Measurements from ENCODE around the gene SARM1. TPM values are rescaled to one million over a fixed set of nuclear protein-coding genes. Genes with fewer than 3 reads are reported as not detected.
A peak's percentile ranks its signal among the peaks of the same experiment; 100 is the strongest.

Gene SARM1
- total and polyA plus RNA-seq, 8 donors = 14.2 to 22.1 (median 17.3) TPM

DNA sequence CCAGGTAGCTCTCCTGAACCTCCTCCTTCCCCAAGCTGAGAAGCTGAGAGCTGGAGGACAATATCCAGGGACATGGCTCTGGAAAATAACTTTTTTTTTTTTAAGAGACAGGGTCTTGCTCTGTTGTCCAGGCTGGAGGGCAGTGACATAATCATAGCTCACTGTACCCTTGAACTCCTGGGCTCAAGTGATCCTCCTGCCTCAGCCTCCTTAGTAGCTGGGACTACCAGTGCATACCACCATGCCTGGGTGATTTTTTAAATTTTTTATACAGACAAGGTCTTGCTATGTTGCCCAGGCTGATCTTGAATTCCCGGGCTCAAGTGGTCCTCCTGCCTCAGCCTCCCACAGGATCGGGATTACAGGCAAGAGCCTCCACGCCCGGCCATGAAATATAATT is 28.3 kb downstream of the SARM1 start:
- no peaks in the 10 kb centered on the region for H3K27me3 ChIP-seq
- intact Hi-C loops (cut with DNase I) = no loop called here
- H3K36me3 ChIP-seq = peaks cover 0 to 26% (median 11%) of the 10 kb centered on the region in 3 donors
- no peak for TF ChIP-seq CTCF (IDR thresholded peaks at IDR 0.05)
- no peak for FAIRE-seq
- WGBS, 2 donors = 93 to 99% methylated on average over 4 of the region's 4 CpGs
- no peaks in the 10 kb centered on the region for H3K9me3 ChIP-seq
- H3K4me1 ChIP-seq = peaks cover 0 to 6% (median 4%) of the 10 kb centered on the region in 3 donors
- no peak overlapping the region for H3K4me3 ChIP-seq
- no peak overlapping the region for H3K27ac ChIP-seq
- ATAC-seq = no peak
- no peak for DNase-seq

- Histone ChIP-seq H3K4me3 (no peak overlapping the region), H3K9me3 (no peaks in the 10 kb centered on the region), H3K4me1 (peaks cover 0 to 13% (median 4%) of the 10 kb centered on the region in 3 donors), H3K36me3 (peaks cover 0 to 9% (median 3%) of the 10 kb centered on the region in 3 donors), H3K27me3 (no peaks in the 10 kb centered on the region), H3K27ac (no peak overlapping the region)
- WGBS, 2 donors = 54% methylated on average over 3 of the region's 3 CpGs
- no peak for FAIRE-seq
- ATAC-seq = no peak
- TF ChIP-seq CTCF (IDR thresholded peaks at IDR 0.05) = no peak
- intact Hi-C loops (cut with DNase I) = no loop called here
- DNase-seq = no peak
These were observed 30.7 kb downstream of the SARM1 start for GRCh38 chr17:28402224-28402630.

DNA sequence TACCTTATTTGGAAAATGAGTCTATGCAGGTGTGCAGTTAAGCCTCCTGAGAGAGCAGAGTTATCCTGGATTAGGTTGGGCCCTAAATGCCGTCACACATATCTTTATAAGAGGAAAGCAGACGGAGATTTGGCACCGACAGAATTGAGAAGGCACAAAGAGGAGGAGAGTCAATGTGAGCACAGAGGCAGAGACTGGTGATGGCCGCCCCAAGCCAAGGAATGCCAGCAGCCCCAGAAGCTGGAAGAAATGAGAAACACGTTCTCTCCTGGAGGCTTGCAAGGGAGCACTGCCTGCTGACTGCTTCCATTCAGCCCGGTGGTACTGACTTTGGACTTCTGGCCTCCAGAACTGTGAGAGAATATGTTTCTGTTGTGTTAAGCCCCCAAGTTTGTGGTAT is 31.4 kb downstream of the SARM1 start:
- WGBS, 2 donors = 88 to 94% methylated on average over 6 of the region's 6 CpGs
- intact Hi-C loops (cut with DNase I) = no loop called here

DNA sequence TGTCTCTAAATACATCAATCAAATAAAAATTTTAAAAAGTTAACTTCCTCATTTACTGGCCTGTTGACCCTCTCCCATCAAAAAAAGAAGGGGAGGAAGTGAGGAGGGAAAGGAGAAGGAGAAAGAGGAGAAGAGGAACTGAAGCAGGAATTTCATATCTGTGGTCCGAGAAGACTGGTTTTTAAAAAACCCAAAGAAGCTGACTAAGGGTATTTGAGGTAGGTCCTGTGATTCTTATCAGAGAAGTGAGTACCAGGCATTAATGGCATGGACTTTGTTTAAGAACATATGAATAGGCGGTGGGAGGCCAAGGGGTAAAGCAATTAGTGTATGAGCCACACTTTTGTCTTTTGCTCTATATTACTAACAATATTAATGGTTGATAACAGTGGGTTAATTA is 32.5 kb downstream of the SARM1 start:
- no peak for ATAC-seq
- Histone ChIP-seq H3K4me1 (peaks cover 0 to 13% (median 4%) of the 10 kb centered on the region in 3 donors), H3K36me3 (peaks cover 0 to 5% (median 0%) of the 10 kb centered on the region in 3 donors), H3K27me3 (no peaks in the 10 kb centered on the region), H3K27ac (no peak overlapping the region), H3K9me3 (no peaks in the 10 kb centered on the region), H3K4me3 (no peak overlapping the region)
- DNase-seq = no peak
- 75 to 88% methylated on average over 2 of the region's 2 CpGs for WGBS, 2 donors
- intact Hi-C loops (cut with DNase I) = no loop called here
- TF ChIP-seq CTCF (IDR thresholded peaks at IDR 0.05) = no peak
- no peak for FAIRE-seq

More for the DNA sequence above, 31.4 kb downstream of the SARM1 start:
- Histone ChIP-seq H3K36me3 (peaks cover 0 to 9% (median 2%) of the 10 kb centered on the region in 3 donors), H3K27ac (no peak overlapping the region), H3K4me1 (peaks cover 0 to 13% (median 4%) of the 10 kb centered on the region in 3 donors), H3K9me3 (no peaks in the 10 kb centered on the region), H3K4me3 (no peak overlapping the region), H3K27me3 (no peaks in the 10 kb centered on the region)
- ATAC-seq (no peak), DNase-seq (no peak), FAIRE-seq (no peak)
- no peak for TF ChIP-seq CTCF (IDR thresholded peaks at IDR 0.05)

- Histone ChIP-seq H3K27ac (peak overlapping the region in 1 of 4 donors; percentile 57), H3K4me3 (peak overlapping the region in 2 of 4 donors; percentile 79 to 91), H3K27me3 (no peaks in the 10 kb centered on the region), H3K36me3 (peaks cover 0 to under 1% (median 0%) of the 10 kb centered on the region in 3 donors), H3K9me3 (no peaks in the 10 kb centered on the region), H3K4me1 (peaks cover 0 to 13% (median 4%) of the 10 kb centered on the region in 3 donors)
- FAIRE-seq (no peak), DNase-seq (no peak), ATAC-seq (no peak)
- TF ChIP-seq CTCF (IDR thresholded peaks at IDR 0.05) = no peak
- intact Hi-C loops (cut with DNase I) = no loop called here
- 56 to 60% methylated on average over 5 of the region's 5 CpGs for WGBS, 2 donors
These were observed 32.9 kb downstream of the SARM1 start for GRCh38 chr17:28404461-28404811.

Data from pancreas (tissue), 10 donors.